ENCODE results near the gene SDK2. TPM values are rescaled to one million over a fixed set of nuclear protein-coding genes. Genes with fewer than 3 reads are reported as not detected.
"Not testable (repeated sequence)": the region's sequence is repeated elsewhere in the genome, so short reads cannot be mapped to it uniquely, and the experiment has no call there.

The SDK2 gene
- total and polyA plus RNA-seq, 4 experiments from 2014 or later = 0.49 to 2.9 (median 2.2) TPM; not detected in 1

DNA sequence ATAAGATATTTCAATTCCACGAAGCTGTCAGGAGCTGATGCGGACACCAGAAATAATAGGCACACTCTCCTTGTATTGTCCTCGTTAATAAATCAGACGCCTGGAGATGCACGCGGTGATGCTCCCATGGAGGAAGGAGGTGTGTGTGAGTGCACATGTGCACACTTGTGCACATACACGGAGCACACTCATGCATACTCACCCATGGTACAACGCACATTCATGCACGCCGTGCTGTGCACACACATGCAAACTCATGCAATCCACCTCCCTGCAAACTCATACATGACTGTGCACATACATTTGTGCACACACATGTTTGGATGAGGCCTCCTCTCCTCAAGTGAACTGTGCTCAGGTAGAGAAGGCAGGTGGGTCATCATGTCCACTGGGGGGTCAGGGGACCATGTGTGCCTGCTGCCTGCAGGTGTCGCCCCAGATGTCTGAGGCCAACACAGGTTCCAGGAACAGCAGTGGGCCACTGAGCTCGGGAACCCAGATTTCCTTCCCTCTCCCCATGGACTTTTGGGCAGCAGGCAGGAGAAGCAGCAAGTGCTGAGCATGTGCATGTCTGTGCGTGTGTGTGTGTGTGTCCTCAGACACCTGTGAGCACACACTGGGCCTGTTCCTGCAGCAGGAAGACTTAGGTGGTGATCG, 165.3 kb downstream of the SDK2 start:
- Histone ChIP-seq H3K9me3 (ENCODE audit: control insufficient read depth in 1 of 2, low read length in 2 of 2) (no peaks in the 10 kb centered on the region), H3K4me1 (ENCODE audit: insufficient read depth, low read length) (no peaks in the 10 kb centered on the region), H3K4me3 (ENCODE audit: low read length in 2 of 2) (no peak overlapping the region), H3K36me3 (ENCODE audit: insufficient read depth, low read length) (no peaks in the 10 kb centered on the region), H3K27me3 (ENCODE audit: insufficient read depth, low read length) (no peaks in the 10 kb centered on the region), H3K27ac (ENCODE audit: low read depth, low read length) (no peak overlapping the region)
- Mint-ChIP-seq H3K4me1 (peaks cover 0 to 2% (median under 1%) of the 10 kb centered on the region in 4 donors), H3K27me3 (peaks cover 3 to 14% of the 10 kb centered on the region in 2 donors), H3K9me3 (peaks cover 0 to 2% (median 0%) of the 10 kb centered on the region in 8 donors), H3K4me3 (no peak overlapping the region), H3K27ac (no peak overlapping the region), H3K36me3 (no peaks in the 10 kb centered on the region)
- CTCF ChIA-PET (ENCODE audit: partially characterized antibody) = no interaction called here
- POLR2A ChIA-PET (ENCODE audit: partially characterized antibody) = no interaction called here
- intact Hi-C loops (cut with micrococcal nuclease) = no loop called here
- no peak for DNase-seq

DNA sequence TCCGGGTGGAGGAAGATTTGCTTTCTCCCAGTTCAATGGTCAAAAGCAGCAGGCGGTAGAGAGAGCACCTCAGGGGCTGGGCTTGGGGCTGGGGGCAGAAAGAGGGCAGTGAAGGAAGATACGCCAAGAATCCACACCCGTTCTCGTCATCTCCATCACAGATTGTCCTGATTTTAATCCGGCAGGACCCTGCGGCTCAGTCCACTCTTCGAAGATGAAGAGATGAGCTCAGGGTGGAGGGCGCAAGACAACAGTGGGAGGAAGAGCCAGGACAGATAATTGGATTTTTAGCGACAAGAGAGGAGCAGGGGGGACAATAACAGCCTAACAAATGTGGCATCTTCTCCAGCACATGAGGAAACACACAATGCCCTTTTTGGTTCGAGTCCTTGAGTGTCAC, 165.9 kb downstream of the SDK2 start:
- Histone ChIP-seq H3K9me3 (ENCODE audit: control insufficient read depth in 1 of 2, low read length in 2 of 2) (no peaks in the 10 kb centered on the region), H3K4me3 (ENCODE audit: low read length in 2 of 2) (no peak overlapping the region), H3K27ac (ENCODE audit: low read depth, low read length) (no peak overlapping the region), H3K36me3 (ENCODE audit: insufficient read depth, low read length) (no peaks in the 10 kb centered on the region), H3K27me3 (ENCODE audit: insufficient read depth, low read length) (no peaks in the 10 kb centered on the region), H3K4me1 (ENCODE audit: insufficient read depth, low read length) (no peaks in the 10 kb centered on the region)
- no peak for DNase-seq
- intact Hi-C loops (cut with micrococcal nuclease) = no loop called here
- Mint-ChIP-seq H3K36me3 (no peaks in the 10 kb centered on the region), H3K27me3 (peaks cover 3 to 14% of the 10 kb centered on the region in 2 donors), H3K4me1 (peaks cover 0 to 2% (median under 1%) of the 10 kb centered on the region in 4 donors), H3K9me3 (no peaks in the 10 kb centered on the region), H3K4me3 (no peak overlapping the region), H3K27ac (no peak overlapping the region)
- ChIA-PET CTCF (ENCODE audit: partially characterized antibody) (no interaction called here), POLR2A (ENCODE audit: partially characterized antibody) (no interaction called here)

DNA sequence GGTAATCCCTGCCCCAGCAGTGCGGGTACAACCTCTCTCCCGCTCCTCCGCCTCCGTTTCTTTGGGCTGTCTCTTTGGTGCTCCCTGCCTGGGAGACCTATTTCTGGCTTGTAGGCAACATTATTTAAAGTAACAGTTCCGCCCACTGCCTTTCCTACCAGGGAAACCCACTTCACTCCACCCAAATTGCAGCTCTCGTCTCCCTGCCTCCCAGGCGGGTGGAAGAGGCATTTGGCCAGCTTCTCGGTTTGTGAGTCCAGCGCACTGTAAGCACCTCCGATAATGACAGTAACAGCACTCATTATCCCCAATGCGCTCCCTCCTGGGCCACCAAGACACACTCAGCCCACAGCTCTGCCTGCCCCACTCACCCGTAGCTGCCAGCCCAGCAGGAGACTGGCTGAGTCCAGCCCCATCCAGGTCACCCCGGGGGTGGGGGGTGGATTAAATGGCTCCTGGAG, 167.3 kb downstream of the SDK2 start:
- CTCF ChIA-PET (ENCODE audit: partially characterized antibody) = no interaction called here
- no peak overlapping the region for H3K27ac ChIP-seq (ENCODE audit: low read depth, low read length)
- Mint-ChIP-seq H3K27ac (no peak overlapping the region), H3K36me3 (no peaks in the 10 kb centered on the region), H3K9me3 (peaks cover 0 to 4% (median 0%) of the 10 kb centered on the region in 8 donors), H3K4me3 (no peak overlapping the region), H3K27me3 (peaks cover 3 to 14% of the 10 kb centered on the region in 2 donors), H3K4me1 (peaks cover 0 to 3% (median under 1%) of the 10 kb centered on the region in 4 donors)
- H3K9me3 ChIP-seq (ENCODE audit: control insufficient read depth in 1 of 2, low read length in 2 of 2) = no peaks in the 10 kb centered on the region
- DNase-seq = no peak
- no peaks in the 10 kb centered on the region for H3K27me3 ChIP-seq (ENCODE audit: insufficient read depth, low read length)
- H3K36me3 ChIP-seq (ENCODE audit: insufficient read depth, low read length) = no peaks in the 10 kb centered on the region
- no peak overlapping the region for H3K4me3 ChIP-seq (ENCODE audit: low read length in 2 of 2)
- H3K4me1 ChIP-seq (ENCODE audit: insufficient read depth, low read length) = no peaks in the 10 kb centered on the region
- intact Hi-C loops (cut with micrococcal nuclease) = no loop called here
- POLR2A ChIA-PET (ENCODE audit: partially characterized antibody) = no interaction called here

DNA sequence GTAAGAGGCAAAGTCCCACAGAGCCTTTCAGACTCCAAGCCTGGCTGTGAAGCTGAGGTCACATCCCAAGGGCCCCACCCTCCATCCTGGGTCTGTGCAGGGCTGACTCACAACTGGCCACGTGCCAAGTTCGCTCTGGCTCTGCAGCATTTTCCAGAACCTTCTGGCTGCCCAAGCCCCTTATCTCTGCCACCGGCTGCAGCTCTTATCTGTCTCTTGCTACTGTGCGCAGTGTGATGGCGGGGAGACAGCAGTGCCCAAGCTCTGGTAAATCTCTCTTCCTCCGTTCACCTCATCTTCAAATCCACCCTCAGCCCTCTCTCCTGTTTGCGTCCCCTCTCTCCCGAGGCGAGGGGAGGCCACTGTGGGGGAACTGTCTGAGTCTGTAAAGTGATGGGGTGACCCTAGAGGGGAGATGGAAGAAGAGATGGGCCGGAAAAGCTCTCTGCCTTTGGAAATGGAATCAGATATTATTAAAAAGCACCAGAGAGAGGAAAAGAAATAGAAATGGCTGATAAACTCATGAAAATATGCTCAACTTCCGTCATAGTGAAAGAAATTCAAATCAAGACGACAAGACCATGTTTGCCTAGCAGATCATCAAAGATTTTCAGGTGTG, 169.8 kb downstream of the SDK2 start:
- Histone ChIP-seq H3K9me3 (ENCODE audit: control insufficient read depth in 1 of 2, low read length in 2 of 2) (no peaks in the 10 kb centered on the region), H3K4me1 (ENCODE audit: insufficient read depth, low read length) (no peaks in the 10 kb centered on the region), H3K27ac (ENCODE audit: low read depth, low read length) (no peak overlapping the region), H3K27me3 (ENCODE audit: insufficient read depth, low read length) (no peaks in the 10 kb centered on the region), H3K36me3 (ENCODE audit: insufficient read depth, low read length) (no peaks in the 10 kb centered on the region), H3K4me3 (ENCODE audit: low read length in 2 of 2) (no peak overlapping the region)
- Mint-ChIP-seq H3K9me3 (peaks cover 0 to 4% (median 0%) of the 10 kb centered on the region in 8 donors), H3K27ac (peak overlapping the region in 1 of 7 donors; percentile 26), H3K4me1 (peaks cover 0 to 2% (median under 1%) of the 10 kb centered on the region in 4 donors), H3K4me3 (no peak overlapping the region), H3K27me3 (peaks cover 0 to 9% of the 10 kb centered on the region in 2 donors), H3K36me3 (no peaks in the 10 kb centered on the region)
- CTCF ChIA-PET (ENCODE audit: partially characterized antibody) = no interaction called here
- DNase-seq = no peak
- POLR2A ChIA-PET (ENCODE audit: partially characterized antibody) = no interaction called here
- intact Hi-C loops (cut with micrococcal nuclease) = no loop called here

DNA sequence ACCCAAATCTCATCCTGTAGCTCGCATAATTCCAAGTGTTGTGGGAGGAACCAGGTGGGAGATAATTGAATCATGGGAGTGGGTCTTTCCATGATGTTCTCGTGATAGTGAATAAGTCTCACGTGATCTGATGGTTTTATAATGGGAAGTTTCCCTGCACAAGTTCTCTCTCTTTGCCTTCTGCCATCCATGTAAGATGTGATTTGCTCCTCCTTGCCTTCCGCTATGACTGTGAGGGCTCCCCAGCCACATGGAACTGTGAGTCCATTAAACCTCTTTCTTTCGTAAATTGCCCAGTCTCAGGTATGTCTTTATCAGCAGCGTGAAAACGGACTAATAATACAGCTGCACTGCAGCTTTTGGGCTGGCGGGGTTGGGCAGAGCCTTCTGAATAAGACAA, 171.5 kb downstream of the SDK2 start:
- H3K27me3 ChIP-seq (ENCODE audit: insufficient read depth, low read length); H3K27ac ChIP-seq (ENCODE audit: low read depth, low read length); DNase-seq; H3K4me3 ChIP-seq (ENCODE audit: low read length in 2 of 2); H3K4me3 Mint-ChIP-seq; H3K36me3 Mint-ChIP-seq; H3K36me3 ChIP-seq (ENCODE audit: insufficient read depth, low read length); CTCF ChIA-PET (ENCODE audit: partially characterized antibody); H3K9me3 ChIP-seq (ENCODE audit: control insufficient read depth in 1 of 2, low read length in 2 of 2); H3K9me3 Mint-ChIP-seq; POLR2A ChIA-PET (ENCODE audit: partially characterized antibody); H3K4me1 ChIP-seq (ENCODE audit: insufficient read depth, low read length); H3K27me3 Mint-ChIP-seq; intact Hi-C loops (cut with micrococcal nuclease); H3K4me1 Mint-ChIP-seq; H3K27ac Mint-ChIP-seq: not testable (repeated sequence)

GRCh38 chr17:73471924-73472323, 172.3 kb downstream of the SDK2 start:
- H3K9me3 ChIP-seq (ENCODE audit: control insufficient read depth in 1 of 2, low read length in 2 of 2) = no peaks in the 10 kb centered on the region
- ChIA-PET POLR2A (ENCODE audit: partially characterized antibody) (no interaction called here), CTCF (ENCODE audit: partially characterized antibody) (no interaction called here)
- Mint-ChIP-seq H3K27me3 (peaks cover 1% of the 10 kb centered on the region in 2 donors), H3K27ac (no peak overlapping the region), H3K4me1 (peaks cover 0 to 2% (median under 1%) of the 10 kb centered on the region in 4 donors), H3K9me3 (peaks cover 0 to 4% (median 0%) of the 10 kb centered on the region in 8 donors), H3K36me3 (no peaks in the 10 kb centered on the region), H3K4me3 (no peak overlapping the region)
- intact Hi-C loops (cut with micrococcal nuclease) = no loop called here
- no peaks in the 10 kb centered on the region for H3K27me3 ChIP-seq (ENCODE audit: insufficient read depth, low read length)
- no peak overlapping the region for H3K4me3 ChIP-seq (ENCODE audit: low read length in 2 of 2)
- no peak overlapping the region for H3K27ac ChIP-seq (ENCODE audit: low read depth, low read length)
- H3K4me1 ChIP-seq (ENCODE audit: insufficient read depth, low read length) = no peaks in the 10 kb centered on the region
- no peaks in the 10 kb centered on the region for H3K36me3 ChIP-seq (ENCODE audit: insufficient read depth, low read length)
- DNase-seq = no peak

DNA sequence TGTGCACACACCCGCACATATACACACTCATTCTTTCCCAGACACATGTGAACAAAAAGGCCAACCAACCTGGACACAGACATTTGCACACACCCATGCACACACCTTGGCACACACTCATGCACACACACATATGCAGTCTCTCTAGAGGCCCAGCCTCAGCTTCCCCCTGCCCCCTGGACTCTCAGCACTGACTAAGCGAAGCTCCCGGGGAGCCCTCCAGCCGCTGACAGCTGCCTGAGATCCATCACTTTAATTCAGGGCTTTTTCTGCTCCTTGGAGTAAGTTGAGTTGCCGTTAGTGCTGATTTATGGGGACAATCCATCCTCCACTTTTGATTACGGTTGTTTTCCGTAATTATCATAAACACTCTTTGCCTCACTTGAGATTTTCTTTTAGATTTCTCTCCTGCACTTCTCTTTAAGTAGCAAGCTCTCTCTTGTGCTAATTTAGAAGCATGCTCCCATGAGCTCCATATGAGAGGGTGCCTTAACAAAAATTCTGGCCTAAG, 173.9 kb downstream of the SDK2 start:
- intact Hi-C loops (cut with micrococcal nuclease) = no loop called here
- no peaks in the 10 kb centered on the region for H3K27me3 ChIP-seq (ENCODE audit: insufficient read depth, low read length)
- H3K36me3 ChIP-seq (ENCODE audit: insufficient read depth, low read length) = no peaks in the 10 kb centered on the region
- H3K4me3 ChIP-seq (ENCODE audit: low read length in 2 of 2) = no peak overlapping the region
- no peak for DNase-seq
- H3K27ac Mint-ChIP-seq = peak overlapping the region in 1 of 7 donors; percentile 28
- peaks cover 0 to 2% (median under 1%) of the 10 kb centered on the region in 4 donors for H3K4me1 Mint-ChIP-seq
- no peaks in the 10 kb centered on the region for H3K4me1 ChIP-seq (ENCODE audit: insufficient read depth, low read length)
- peaks cover 1 to 2% of the 10 kb centered on the region in 2 donors for H3K27me3 Mint-ChIP-seq
- peaks cover 0 to 4% (median 0%) of the 10 kb centered on the region in 8 donors for H3K9me3 Mint-ChIP-seq
- H3K36me3 Mint-ChIP-seq = no peaks in the 10 kb centered on the region
- ChIA-PET POLR2A (ENCODE audit: partially characterized antibody) (no interaction called here), CTCF (ENCODE audit: partially characterized antibody) (no interaction called here)
- no peaks in the 10 kb centered on the region for H3K9me3 ChIP-seq (ENCODE audit: control insufficient read depth in 1 of 2, low read length in 2 of 2)
- H3K27ac ChIP-seq (ENCODE audit: low read depth, low read length) = no peak overlapping the region
- no peak overlapping the region for H3K4me3 Mint-ChIP-seq
